Measurements from ENCODE around the gene NDE1.
"Not testable (repeated sequence)": the region's sequence is repeated elsewhere in the genome, so short reads cannot be mapped to it uniquely, and the experiment has no call there.

Gene NDE1

DNA sequence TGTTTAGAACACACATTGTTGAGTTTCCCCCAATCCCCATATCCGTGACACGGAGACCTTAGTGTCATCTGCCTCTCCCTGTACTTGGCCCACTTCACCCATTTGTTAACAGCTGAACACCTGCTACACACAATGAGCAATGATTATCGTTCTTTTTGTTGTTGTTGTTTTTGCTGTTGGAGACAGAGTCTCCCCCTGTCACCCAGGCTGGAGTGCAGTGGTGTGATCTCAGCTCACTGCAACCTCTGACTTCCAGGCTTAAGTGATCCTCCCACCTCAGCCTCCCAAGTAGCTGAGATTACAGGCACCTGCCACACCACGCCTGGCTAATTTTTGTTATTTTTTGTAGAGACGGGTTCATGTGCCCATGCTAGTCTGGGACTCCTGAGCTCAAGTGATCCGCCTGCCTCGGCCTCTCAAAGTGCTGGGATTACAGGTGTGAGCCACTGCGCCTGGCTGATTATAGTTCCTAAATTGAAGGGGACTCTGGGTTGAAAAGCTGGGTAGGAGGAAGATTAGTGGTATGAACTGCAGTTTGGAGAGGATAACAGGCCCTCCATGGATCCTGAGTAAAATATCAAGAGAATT, 21.6 kb downstream of the NDE1 start:
- TF ChIP-seq EZH2phosphoT487 (conservative IDR thresholded peaks at IDR 0.05; ENCODE audit: low read length): no peak
- TF ChIP-seq, protein P1, sequence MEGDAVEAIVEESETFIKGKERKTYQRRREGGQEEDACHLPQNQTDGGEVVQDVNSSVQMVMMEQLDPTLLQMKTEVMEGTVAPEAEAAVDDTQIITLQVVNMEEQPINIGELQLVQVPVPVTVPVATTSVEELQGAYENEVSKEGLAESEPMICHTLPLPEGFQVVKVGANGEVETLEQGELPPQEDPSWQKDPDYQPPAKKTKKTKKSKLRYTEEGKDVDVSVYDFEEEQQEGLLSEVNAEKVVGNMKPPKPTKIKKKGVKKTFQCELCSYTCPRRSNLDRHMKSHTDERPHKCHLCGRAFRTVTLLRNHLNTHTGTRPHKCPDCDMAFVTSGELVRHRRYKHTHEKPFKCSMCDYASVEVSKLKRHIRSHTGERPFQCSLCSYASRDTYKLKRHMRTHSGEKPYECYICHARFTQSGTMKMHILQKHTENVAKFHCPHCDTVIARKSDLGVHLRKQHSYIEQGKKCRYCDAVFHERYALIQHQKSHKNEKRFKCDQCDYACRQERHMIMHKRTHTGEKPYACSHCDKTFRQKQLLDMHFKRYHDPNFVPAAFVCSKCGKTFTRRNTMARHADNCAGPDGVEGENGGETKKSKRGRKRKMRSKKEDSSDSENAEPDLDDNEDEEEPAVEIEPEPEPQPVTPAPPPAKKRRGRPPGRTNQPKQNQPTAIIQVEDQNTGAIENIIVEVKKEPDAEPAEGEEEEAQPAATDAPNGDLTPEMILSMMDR (IDR thresholded peaks at IDR 0.05; ENCODE audit: insufficient read depth, low read length, poor library complexity, severe bottlenecking): no peak
- no peak overlapping the region for H3K4me3 ChIP-seq (ENCODE audit: insufficient read depth, low read length, poor library complexity, severe bottlenecking)
- no peaks in the 10 kb centered on the region for H4K20me1 ChIP-seq (ENCODE audit: low read depth, low read length)
- no peaks in the 10 kb centered on the region for H3F3A ChIP-seq (ENCODE audit: insufficient read depth)
- no peak overlapping the region for H3K4me2 ChIP-seq (ENCODE audit: low read depth, low read length, poor library complexity, severe bottlenecking)
- H3K9ac ChIP-seq (ENCODE audit: low read length): no peak overlapping the region
- no peaks in the 10 kb centered on the region for H3K9me3 ChIP-seq (ENCODE audit: insufficient read depth, low read length)
- no peak overlapping the region for H2AFZ ChIP-seq (ENCODE audit: low read depth, low read length, severe bottlenecking)
- peaks cover 5% of the 10 kb centered on the region; the same call in 1 of the 2 replicates for H3K79me2 ChIP-seq (ENCODE audit: insufficient read depth, low read length)
- H3K36me3 ChIP-seq (ENCODE audit: low read length): peaks cover 3% of the 10 kb centered on the region; the same call in 1 of the 2 replicates
- H3K27ac ChIP-seq (ENCODE audit: low read depth, low read length): no peak overlapping the region
- no peaks in the 10 kb centered on the region for H3K9me2 ChIP-seq (replicated peaks; ENCODE audit: insufficient read depth, low read length)
- H3K27me3 ChIP-seq (ENCODE audit: low read length): no peaks in the 10 kb centered on the region

DNA sequence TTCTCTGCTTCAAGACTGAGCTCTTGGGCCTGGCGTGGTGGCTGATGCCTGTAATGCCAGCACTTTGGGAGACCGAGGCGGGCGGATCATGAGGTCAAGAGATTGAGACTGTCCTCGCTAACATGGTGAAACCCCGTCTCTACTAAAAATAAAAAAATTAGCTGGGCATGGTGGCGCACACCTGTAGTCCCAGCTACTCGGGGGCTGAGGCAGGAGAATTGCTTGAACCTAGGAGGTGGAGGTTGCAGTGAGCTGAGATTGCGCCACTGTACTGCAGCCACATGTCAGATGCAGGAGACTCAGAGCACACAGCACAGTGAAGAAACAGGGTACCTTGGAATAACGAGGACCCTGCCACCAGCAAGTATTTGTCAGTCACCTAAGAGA, 22.1 kb downstream of the NDE1 start:
- H3K36me3 ChIP-seq (ENCODE audit: low read length); H3K79me2 ChIP-seq (ENCODE audit: insufficient read depth, low read length); H3K4me3 ChIP-seq (ENCODE audit: insufficient read depth, low read length, poor library complexity, severe bottlenecking); H3F3A ChIP-seq (ENCODE audit: insufficient read depth); H3K4me2 ChIP-seq (ENCODE audit: low read depth, low read length, poor library complexity, severe bottlenecking); H4K20me1 ChIP-seq (ENCODE audit: low read depth, low read length); H3K27me3 ChIP-seq (ENCODE audit: low read length); H3K9me3 ChIP-seq (ENCODE audit: insufficient read depth, low read length); H3K9ac ChIP-seq (ENCODE audit: low read length); H3K9me2 ChIP-seq (replicated peaks; ENCODE audit: insufficient read depth, low read length); H2AFZ ChIP-seq (ENCODE audit: low read depth, low read length, severe bottlenecking); H3K27ac ChIP-seq (ENCODE audit: low read depth, low read length): not testable (repeated sequence)

DNA sequence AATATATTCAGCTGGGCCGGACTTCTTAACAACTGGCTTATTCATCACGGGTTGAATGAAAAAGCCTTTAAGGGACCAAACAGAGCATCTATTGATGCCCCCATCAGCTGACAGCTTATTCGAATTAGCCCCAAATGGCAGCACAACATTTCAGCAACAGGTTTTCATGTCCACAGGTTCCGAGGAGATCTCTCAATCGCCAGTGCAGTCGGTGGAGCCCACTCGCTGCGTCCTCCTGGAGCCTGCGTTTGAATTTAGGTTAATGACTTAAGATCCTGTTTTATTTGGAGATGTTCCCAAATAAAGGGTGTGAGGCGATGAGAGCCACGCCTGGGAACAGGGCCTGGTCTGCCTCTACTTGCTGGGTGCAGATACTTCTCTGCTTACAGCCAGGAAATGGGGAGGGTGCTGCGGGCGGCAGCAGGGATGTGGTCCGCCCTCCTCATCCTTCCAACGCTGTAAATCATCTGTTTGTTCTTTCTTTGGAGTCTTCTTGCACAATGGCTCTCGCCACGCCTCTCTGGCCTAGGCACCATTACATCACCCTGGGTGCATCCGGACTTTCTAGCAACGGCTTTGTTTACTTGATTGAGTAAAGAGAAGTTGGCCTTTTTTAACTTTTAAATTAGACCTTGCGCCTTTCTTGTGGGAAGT, 22.6 kb downstream of the NDE1 start:
- Histone ChIP-seq H3K4me3 (ENCODE audit: insufficient read depth, low read length, poor library complexity, severe bottlenecking) (no peak overlapping the region), H3K9me3 (ENCODE audit: insufficient read depth, low read length) (no peaks in the 10 kb centered on the region), H3K27ac (ENCODE audit: low read depth, low read length) (no peak overlapping the region), H3F3A (ENCODE audit: insufficient read depth) (no peaks in the 10 kb centered on the region), H3K9ac (ENCODE audit: low read length) (no peak overlapping the region), H3K4me2 (ENCODE audit: low read depth, low read length, poor library complexity, severe bottlenecking) (no peak overlapping the region), H3K27me3 (ENCODE audit: low read length) (no peaks in the 10 kb centered on the region), H3K79me2 (ENCODE audit: insufficient read depth, low read length) (peaks cover 5% of the 10 kb centered on the region; the same call in 1 of the 2 replicates), H2AFZ (ENCODE audit: low read depth, low read length, severe bottlenecking) (no peak overlapping the region), H3K36me3 (ENCODE audit: low read length) (no peaks in the 10 kb centered on the region), H4K20me1 (ENCODE audit: low read depth, low read length) (no peaks in the 10 kb centered on the region), H3K9me2 (replicated peaks; ENCODE audit: insufficient read depth, low read length) (no peaks in the 10 kb centered on the region)
- TF ChIP-seq, protein P1 (IDR thresholded peaks at IDR 0.05; ENCODE audit: insufficient read depth, low read length, poor library complexity, severe bottlenecking): no peak
- TF ChIP-seq EZH2phosphoT487 (conservative IDR thresholded peaks at IDR 0.05; ENCODE audit: low read length): no peak

DNA sequence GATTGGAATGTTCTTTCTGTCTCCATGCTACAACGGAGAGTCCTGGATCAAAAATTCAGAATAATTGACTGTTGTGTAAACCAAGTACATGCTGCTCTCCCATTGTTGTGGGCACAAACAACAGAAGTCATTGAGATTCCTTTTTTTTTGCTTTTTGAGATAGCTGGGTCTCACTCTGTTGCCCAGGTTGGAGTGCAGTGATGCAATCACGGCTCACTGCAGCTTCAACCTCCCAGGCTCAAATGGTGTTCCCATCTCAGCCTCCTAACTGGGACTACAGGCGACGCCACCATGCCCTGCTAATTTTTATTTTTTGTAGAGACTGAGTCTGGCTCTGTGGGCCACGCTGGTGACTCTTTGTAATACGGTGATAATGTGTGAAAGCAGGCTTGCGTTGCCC, 24.5 kb downstream of the NDE1 start:
- Histone ChIP-seq H3K27ac (ENCODE audit: low read depth, low read length) (no peak overlapping the region), H3K9me2 (replicated peaks; ENCODE audit: insufficient read depth, low read length) (no peaks in the 10 kb centered on the region), H3K4me2 (ENCODE audit: low read depth, low read length, poor library complexity, severe bottlenecking) (no peak overlapping the region), H3K4me3 (ENCODE audit: insufficient read depth, low read length, poor library complexity, severe bottlenecking) (no peak overlapping the region), H3K27me3 (ENCODE audit: low read length) (no peaks in the 10 kb centered on the region), H3K79me2 (ENCODE audit: insufficient read depth, low read length) (peaks cover 5% of the 10 kb centered on the region; the same call in 1 of the 2 replicates), H3K9me3 (ENCODE audit: insufficient read depth, low read length) (no peaks in the 10 kb centered on the region), H3K9ac (ENCODE audit: low read length) (no peak overlapping the region), H4K20me1 (ENCODE audit: low read depth, low read length) (no peaks in the 10 kb centered on the region), H3K36me3 (ENCODE audit: low read length) (no peaks in the 10 kb centered on the region; the same call in 1 of the 2 replicates), H3F3A (ENCODE audit: insufficient read depth) (no peaks in the 10 kb centered on the region; the same call in 1 of the 2 replicates), H2AFZ (ENCODE audit: low read depth, low read length, severe bottlenecking) (no peak overlapping the region)
- TF ChIP-seq, protein P1 (IDR thresholded peaks at IDR 0.05; ENCODE audit: insufficient read depth, low read length, poor library complexity, severe bottlenecking): no peak
- TF ChIP-seq EZH2phosphoT487 (conservative IDR thresholded peaks at IDR 0.05; ENCODE audit: low read length): no peak
